T-cell (primary cell): ENCODE measurements around the gene IFNA8. TPM values are rescaled to one million over a fixed set of nuclear protein-coding genes. Genes with fewer than 3 reads are reported as not detected.
A peak's percentile ranks its signal among the peaks of the same experiment; 100 is the strongest.

Experiments used
- ATAC-seq, 4 experiments: fragments of 200-7000 bp in 3 of 4; fragments of 150-1000 bp in 1 of 4; cut with Tn5 transposase; replicated peaks in 1 of 4; 1 replicate in 3 of 4; 2 replicates in 1 of 4; pipeline ENCODE4 v1.10.0; 2021; ENCODE audit warnings: moderate library complexity in 3 of 4, mild to moderate bottlenecking in 2 of 4, moderate number of reproducible peaks in 1 of 4
- CTCF ChIA-PET, 2 donors: fragments of 300-600 bp; sonication (Branson Sonifier 250); formaldehyde crosslinking; loops; one replicate each; lab custom pipeline; 2022; ENCODE audit warnings: antibody characterized with exemption in 2 of 2; lab: Charles Lee
- POLR2A ChIA-PET, 2 donors: fragments of 300-600 bp; sonication (Branson Sonifier 250); formaldehyde crosslinking; loops; one replicate each; lab custom pipeline; 2022; ENCODE audit warnings: antibody characterized with exemption in 2 of 2; lab: Charles Lee
- DNase-seq, 35 experiments: peaks; one replicate each; pipeline versions ENCODE4 v3.0.0 to v3.0.0-alpha.2; 2013 to 2023
- H3K27ac ChIP-seq: one replicate; pipeline ENCODE4 v1.5.1; 2013; ENCODE audit warnings: low read length
- H3K27me3 ChIP-seq, 2 experiments: replicated peaks in 1 of 2; 1 replicate in 1 of 2; 2 replicates in 1 of 2; pipeline versions ENCODE4 v1.6.1 to v1.7.0; 2013; ENCODE audit warnings: low read length in 1 of 2, mixed read lengths in 1 of 2; ENCODE audit not compliant: control insufficient read depth in 2 of 2, insufficient read depth in 2 of 2; ENCODE audit errors: extremely low read depth in 1 of 2
- H3K36me3 ChIP-seq, 2 donors: 1 replicate in 1 of 2; 2 replicates in 1 of 2; pipeline versions ENCODE4 v1.6.1 to v1.7.0; 2013; ENCODE audit warnings: low read length in 1 of 2; ENCODE audit not compliant: control insufficient read depth in 2 of 2, insufficient read depth in 1 of 2; ENCODE audit errors: extremely low read depth in 1 of 2
- H3K4me1 ChIP-seq, 2 experiments: 1 replicate in 1 of 2; 2 replicates in 1 of 2; pipeline versions ENCODE4 v1.6.1 to v1.7.0; 2013; ENCODE audit warnings: low read length in 2 of 2, mixed read lengths in 1 of 2; ENCODE audit not compliant: insufficient read depth in 2 of 2, control insufficient read depth in 1 of 2; ENCODE audit errors: extremely low read depth in 1 of 2
- H3K4me3 ChIP-seq, 2 donors: 1 replicate in 1 of 2; 2 replicates in 1 of 2; pipeline versions ENCODE4 v1.5.1 to v1.7.0; 2013; ENCODE audit warnings: mild to moderate bottlenecking in 2 of 2, low read length in 1 of 2, moderate library complexity in 1 of 2; ENCODE audit not compliant: control insufficient read depth in 1 of 2; ENCODE audit errors: extremely low read depth in 1 of 2
- H3K9me3 ChIP-seq: 2 replicates; pipeline ENCODE4 v1.7.0; 2013
- H3K27ac Mint-ChIP-seq, 2 donors: one replicate each; pipeline ENCODE4 v1.8.0; 2020 to 2021; ENCODE audit warnings: mild to moderate bottlenecking in 2 of 2, mixed read lengths in 2 of 2
- H3K27me3 Mint-ChIP-seq, 2 donors: one replicate each; pipeline ENCODE4 v1.8.0; 2021 to 2022; ENCODE audit warnings: mixed read lengths in 2 of 2
- H3K36me3 Mint-ChIP-seq: one replicate; pipeline ENCODE4 v1.8.0; 2021; ENCODE audit warnings: mixed read lengths
- H3K4me1 Mint-ChIP-seq, 3 donors: one replicate each; pipeline ENCODE4 v1.8.0; 2020 to 2022; ENCODE audit warnings: mixed read lengths in 3 of 3, mild to moderate bottlenecking in 1 of 3
- H3K4me3 Mint-ChIP-seq, 3 donors: one replicate each; pipeline ENCODE4 v1.8.0; 2020 to 2022; ENCODE audit warnings: mild to moderate bottlenecking in 3 of 3, mixed read lengths in 3 of 3, moderate library complexity in 3 of 3
- H3K9me3 Mint-ChIP-seq, 3 donors: one replicate each; pipeline ENCODE4 v1.8.0; 2020 to 2022; ENCODE audit warnings: mixed read lengths in 3 of 3
- WGBS: methylation state at CpG from one replicate; pipeline ENCODE4 v1.1.5; 2013; ENCODE audit warnings: missing lambda C conversion rate; ENCODE audit not compliant: insufficient coverage; 5-methylcytosine and 5-hydroxymethylcytosine counted together
- total RNA-seq, 35 experiments: library from RNA in 6 of 35; stranded (reverse) in 6 of 35; fragments of 120-200 nt in 1 of 35; gene quantifications; one replicate each; pipeline versions ENCODE4 v1.2.1 to v1.2.4 and lab custom pipeline; 2013 to 2026

The IFNA8 gene
- total RNA-seq, 5 donors from 2014 or later (not counting 1 experiment from before 2014, with no cell fraction given) = not detected

DNA sequence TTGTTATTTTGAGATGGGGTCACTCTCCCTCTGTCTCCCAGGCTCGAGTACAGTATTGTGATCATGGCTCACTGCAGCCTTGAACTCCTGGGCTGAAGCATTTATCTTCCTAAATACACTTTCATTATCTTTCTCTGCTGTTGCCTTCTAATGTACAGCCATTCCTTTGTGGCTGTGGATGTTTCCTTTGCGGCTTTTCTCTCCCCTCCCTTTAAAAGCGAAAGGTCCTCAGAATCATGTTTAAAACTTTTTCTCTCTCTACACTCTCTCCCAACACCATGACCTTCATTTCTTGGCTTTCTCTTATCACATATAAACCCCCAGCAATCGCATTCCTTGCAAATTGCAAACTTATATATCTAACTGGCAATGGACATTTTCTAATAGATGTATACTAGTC is 25.3 kb upstream of the IFNA8 start:
- Histone ChIP-seq H3K4me3 (no peak overlapping the region), H3K36me3 (no peaks in the 10 kb centered on the region), H3K27ac (no peak overlapping the region), H3K27me3 (no peaks in the 10 kb centered on the region), H3K4me1 (no peaks in the 10 kb centered on the region), H3K9me3 (no peaks in the 10 kb centered on the region)
- no peak for DNase-seq
- POLR2A ChIA-PET = no interaction called here
- Mint-ChIP-seq H3K27ac (no peak overlapping the region), H3K4me3 (peak overlapping the region in 1 of 3 donors; percentile 1), H3K4me1 (peaks cover 14 to 20% (median 17%) of the 10 kb centered on the region in 3 donors), H3K36me3 (no peaks in the 10 kb centered on the region), H3K9me3 (no peaks in the 10 kb centered on the region), H3K27me3 (peaks cover 30 to 42% of the 10 kb centered on the region in 2 donors)
- ATAC-seq = no peak
- WGBS = 60% methylated on average over 1 of the region's 4 CpGs
- CTCF ChIA-PET = no interaction called here

DNA sequence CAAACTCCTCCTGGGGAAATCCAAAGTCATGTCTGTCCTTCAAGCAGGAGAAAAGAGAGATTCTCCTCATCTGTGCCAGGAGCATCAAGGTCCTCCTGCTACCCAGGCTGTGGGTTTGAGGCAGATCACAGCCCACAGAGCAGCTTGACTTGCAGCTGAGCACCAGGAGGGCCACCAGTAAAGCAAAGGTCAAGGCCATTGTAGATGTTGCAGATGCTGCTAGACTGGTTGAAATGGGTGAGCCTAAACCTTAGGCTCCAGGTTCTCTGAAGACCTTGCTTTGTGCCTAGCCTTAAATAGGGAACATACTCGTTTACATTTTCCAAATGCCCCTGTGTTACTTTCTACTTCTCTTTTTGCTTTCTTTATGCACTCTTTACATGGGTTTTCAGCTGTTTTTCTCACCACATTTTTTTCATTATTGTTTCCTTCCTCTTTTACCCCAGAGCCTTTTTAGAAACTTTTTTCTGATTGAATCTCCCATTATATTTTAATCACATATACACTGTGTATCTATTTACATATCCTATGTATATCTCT is 23.7 kb upstream of the IFNA8 start, which contains the start of gene IFNA2:
IFNA2 (minus strand) TSS at position 268 of the 540 bp plus-strand sequence; CDS start at position 199, 69 bp downstream.
- ChIA-PET CTCF (interaction anchor here in 1 of 2 donors (0.6 to 1.2 kb wide), 2 partner anchors 16 to 398 kb away, joined by 3 read pairs; no protein-coding TSS in a partner anchor), POLR2A (no interaction called here)
- no peak within 1 kb of the TSS for H3K27ac ChIP-seq
- Mint-ChIP-seq H3K36me3 (no peaks in the 10 kb centered on the region), H3K4me1 (peaks cover 14 to 20% (median 17%) of the 10 kb centered on the region in 3 donors), H3K27me3 (peaks cover 16 to 43% of the 10 kb centered on the region in 2 donors), H3K9me3 (no peaks in the 10 kb centered on the region), H3K4me3 (no peak within 1 kb of the TSS), H3K27ac (no peak within 1 kb of the TSS)
- H3K4me1 ChIP-seq = no peaks in the 10 kb centered on the region
- H3K4me3 ChIP-seq = no peak within 1 kb of the TSS
- H3K36me3 ChIP-seq = no peaks in the 10 kb centered on the region
- no peaks in the 10 kb centered on the region for H3K9me3 ChIP-seq
- ATAC-seq = peak in 1 of 4 experiments; percentile 27
- no peak for DNase-seq
- H3K27me3 ChIP-seq = no peaks in the 10 kb centered on the region
- WGBS = no CpG with 5 or more reads among the region's 1 CpG

DNA sequence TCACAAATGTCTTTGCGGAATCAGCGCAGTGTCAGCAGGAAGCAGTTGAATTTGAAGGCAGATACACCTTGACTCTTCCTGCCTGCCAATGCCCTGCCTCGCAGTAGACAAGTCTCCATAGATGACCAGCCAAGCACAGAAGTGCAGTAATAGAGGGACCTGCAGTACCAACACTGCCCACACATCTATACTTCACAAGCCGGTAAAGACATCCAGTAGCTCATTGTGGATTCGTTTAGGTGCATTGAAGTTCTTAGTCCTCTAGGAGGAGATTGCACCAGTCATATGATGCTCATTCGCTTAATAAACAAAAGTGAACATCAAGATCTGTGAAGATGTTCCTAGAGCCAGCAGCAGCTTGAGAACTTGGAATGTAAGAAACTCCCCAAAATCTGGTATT is 16.6 kb upstream of the IFNA8 start:
- H3K36me3 Mint-ChIP-seq = no peaks in the 10 kb centered on the region
- H3K4me1 ChIP-seq = peaks cover 0 to 8% of the 10 kb centered on the region in 2 experiments
- H3K27ac Mint-ChIP-seq = no peak overlapping the region
- no peak overlapping the region for H3K27ac ChIP-seq
- peaks cover 5 to 11% (median 6%) of the 10 kb centered on the region in 3 donors for H3K4me1 Mint-ChIP-seq
- no peak overlapping the region for H3K4me3 Mint-ChIP-seq
- peak in 1 of 35 experiments; percentile 34 for DNase-seq
- ChIA-PET POLR2A (no interaction called here), CTCF (interaction anchor here (0.5 to 2.2 kb wide), 8 partner anchors 28 to 74 kb away, joined by 3 to 25 read pairs (median 4); no protein-coding TSS in a partner anchor)
- H3K9me3 ChIP-seq = no peaks in the 10 kb centered on the region
- H3K9me3 Mint-ChIP-seq = no peaks in the 10 kb centered on the region
- peaks cover 39 to 65% of the 10 kb centered on the region in 2 donors for H3K27me3 Mint-ChIP-seq
- peaks cover 2 to 19% of the 10 kb centered on the region in 2 experiments for H3K27me3 ChIP-seq
- 64% methylated on average over 3 of the region's 6 CpGs for WGBS
- H3K36me3 ChIP-seq = no peaks in the 10 kb centered on the region
- no peak overlapping the region for H3K4me3 ChIP-seq
- ATAC-seq = peak in 3 of 4 experiments; percentile 40 to 70 (median 43)

DNA sequence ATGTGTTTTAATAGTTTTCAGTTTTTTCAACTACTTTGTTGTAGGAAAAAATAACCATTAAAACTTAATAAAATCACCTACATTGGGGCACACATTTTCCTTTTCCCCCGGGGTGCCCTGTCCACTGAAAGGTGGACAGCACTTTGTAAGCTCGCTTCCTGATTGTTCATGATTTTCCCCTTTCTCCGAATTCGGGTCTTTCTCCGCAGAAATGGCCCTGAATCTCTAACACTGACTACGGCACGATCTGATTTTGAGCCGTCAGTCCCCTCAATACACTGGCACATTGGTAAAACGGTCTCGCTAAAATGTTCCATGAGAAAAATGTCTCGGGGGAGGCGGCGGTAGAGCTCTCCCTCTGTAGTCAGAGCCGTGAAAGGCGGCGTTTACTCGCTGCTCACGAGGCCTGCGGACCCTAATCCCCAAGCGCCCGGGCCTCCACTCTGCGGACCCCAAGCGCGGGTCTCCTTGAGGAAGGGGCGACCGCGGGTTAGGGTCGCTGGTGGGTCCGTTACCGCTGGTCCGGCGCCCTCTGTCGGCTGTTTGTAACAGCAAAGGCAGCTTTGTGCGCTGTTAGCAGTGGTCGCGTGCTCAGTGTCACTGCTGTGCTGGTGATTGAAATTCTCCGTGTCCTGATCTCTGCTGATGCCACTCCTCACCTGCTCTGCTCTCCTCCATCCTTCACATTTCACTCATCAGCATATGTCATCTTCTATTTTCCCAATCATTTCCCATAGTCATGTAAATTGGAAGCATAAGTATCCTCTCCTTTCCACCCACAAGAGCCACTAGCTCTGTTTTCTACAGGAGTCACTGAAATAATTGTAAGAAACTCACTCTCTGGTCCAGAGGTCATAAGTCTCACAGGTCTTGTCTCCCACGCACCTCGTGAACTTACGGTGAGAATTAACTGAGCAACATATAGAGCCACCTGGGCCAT is 12.9 kb upstream of the IFNA8 start:
- Mint-ChIP-seq H3K4me1 (peaks cover 5 to 11% (median 6%) of the 10 kb centered on the region in 3 donors), H3K4me3 (peak overlapping the region; percentile 62 to 77 (median 71)), H3K9me3 (no peaks in the 10 kb centered on the region), H3K27ac (no peak overlapping the region), H3K27me3 (peaks cover 46 to 69% of the 10 kb centered on the region in 2 donors), H3K36me3 (no peaks in the 10 kb centered on the region)
- H3K9me3 ChIP-seq = no peaks in the 10 kb centered on the region
- ChIA-PET POLR2A (interaction anchor here (0.6 to 0.8 kb wide), 3 partner anchors 66 to 720 kb away, joined by 4 read pairs; no protein-coding TSS in a partner anchor), CTCF (interaction anchor here (0.6 to 3.8 kb wide), 27 partner anchors 10 to 685 kb away, joined by 3 to 80 read pairs (median 4); partner anchors contain the start of genes IFNA8 (in 1 of the 2) and KLHL9 (in 1 of the 2))
- no peak overlapping the region for H3K27ac ChIP-seq
- no peaks in the 10 kb centered on the region for H3K36me3 ChIP-seq
- H3K4me1 ChIP-seq = peaks cover 0 to 8% of the 10 kb centered on the region in 2 experiments
- H3K27me3 ChIP-seq = peaks cover 2 to 21% of the 10 kb centered on the region in 2 experiments
- peak; percentile 80 to 85 (median 83) for ATAC-seq
- 2% methylated on average over 34 of the region's 40 CpGs for WGBS
- peak in 32 of 35 experiments; percentile 22 to 74 (median 46) for DNase-seq
- H3K4me3 ChIP-seq = peak overlapping the region; percentile 37 to 84

DNA sequence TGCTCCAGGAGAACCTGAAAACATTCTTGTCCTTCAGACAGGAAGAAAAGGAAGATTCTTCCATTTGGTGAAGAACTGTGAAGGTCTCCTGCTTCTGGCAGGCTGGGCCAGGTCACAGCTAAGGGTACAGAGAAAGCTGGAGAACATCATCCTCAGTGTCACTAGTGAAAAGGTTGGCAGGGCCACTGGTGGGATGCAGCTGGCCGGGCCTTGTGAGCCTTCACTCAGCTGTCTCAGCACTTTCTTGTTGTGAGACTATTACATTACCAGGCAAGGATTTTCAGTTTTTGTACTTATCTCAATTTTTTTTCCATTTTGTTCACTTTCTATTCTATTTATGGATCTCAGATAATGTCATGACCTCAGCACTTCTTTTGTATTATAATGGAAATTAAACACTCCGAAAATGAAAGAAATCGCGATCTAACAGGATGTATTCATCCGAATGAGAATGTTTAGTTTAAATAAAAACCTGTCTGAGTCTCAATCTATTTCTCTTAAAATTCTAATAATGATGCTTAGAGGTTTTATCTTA is 9.9 kb upstream of the IFNA8 start:
- Mint-ChIP-seq H3K4me1 (peaks cover 11 to 16% (median 14%) of the 10 kb centered on the region in 3 donors), H3K4me3 (no peak overlapping the region), H3K27me3 (peaks cover 46 to 69% of the 10 kb centered on the region in 2 donors), H3K36me3 (no peaks in the 10 kb centered on the region), H3K9me3 (no peaks in the 10 kb centered on the region), H3K27ac (no peak overlapping the region)
- H3K9me3 ChIP-seq = no peaks in the 10 kb centered on the region
- whole genome bisulfite sequencing = no CpG with 5 or more reads among the region's 5 CpGs
- H3K27ac ChIP-seq = no peak overlapping the region
- DNase-seq (no peak), ATAC-seq (no peak)
- H3K36me3 ChIP-seq = no peaks in the 10 kb centered on the region
- no peak overlapping the region for H3K4me3 ChIP-seq
- H3K4me1 ChIP-seq = peaks cover 7 to 17% of the 10 kb centered on the region in 2 experiments
- POLR2A ChIA-PET = no interaction called here
- H3K27me3 ChIP-seq = peaks cover 8 to 20% of the 10 kb centered on the region in 2 experiments
- CTCF ChIA-PET = interaction anchor here (0.6 to 2.1 kb wide), 4 partner anchors 65 to 80 kb away, joined by 3 to 21 read pairs (median 4); no protein-coding TSS in a partner anchor

DNA sequence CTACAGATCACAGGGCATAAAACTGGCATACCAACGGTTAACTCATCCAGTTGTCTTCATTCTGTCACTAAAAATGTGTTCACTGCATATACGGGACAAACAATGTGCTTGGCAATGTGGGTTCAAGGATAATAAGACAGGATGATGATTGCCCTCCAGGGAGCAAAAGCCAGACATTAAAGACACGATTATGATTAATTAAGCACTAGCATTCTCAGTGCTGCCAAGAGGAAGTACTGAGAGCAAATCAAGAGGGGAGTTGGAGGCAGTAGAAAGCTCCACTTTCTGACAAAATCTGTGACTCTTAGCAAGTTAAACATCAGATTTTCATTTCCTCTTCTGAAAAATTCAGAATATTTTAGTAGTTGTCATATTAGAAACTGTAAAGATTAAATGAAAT is 9.0 kb upstream of the IFNA8 start:
- Histone ChIP-seq H3K36me3 (no peaks in the 10 kb centered on the region), H3K9me3 (no peaks in the 10 kb centered on the region), H3K27me3 (peaks cover 8 to 20% of the 10 kb centered on the region in 2 experiments), H3K4me1 (peaks cover 7 to 17% of the 10 kb centered on the region in 2 experiments), H3K27ac (no peak overlapping the region), H3K4me3 (no peak overlapping the region)
- H3K27me3 Mint-ChIP-seq = peaks cover 46 to 71% of the 10 kb centered on the region in 2 donors
- H3K4me3 Mint-ChIP-seq = no peak overlapping the region
- H3K9me3 Mint-ChIP-seq = no peaks in the 10 kb centered on the region
- H3K27ac Mint-ChIP-seq = no peak overlapping the region
- ATAC-seq (no peak), DNase-seq (no peak)
- H3K4me1 Mint-ChIP-seq = peaks cover 11 to 16% (median 14%) of the 10 kb centered on the region in 3 donors
- CTCF ChIA-PET = no interaction called here
- POLR2A ChIA-PET = no interaction called here
- no peaks in the 10 kb centered on the region for H3K36me3 Mint-ChIP-seq
- WGBS = 67% methylated on average over 1 of the region's 3 CpGs
